Measurements from ENCODE around the gene HS3ST4.
"Not testable (repeated sequence)": the region's sequence is repeated elsewhere in the genome, so short reads cannot be mapped to it uniquely, and the experiment has no call there.

Gene HS3ST4

GRCh38 chr16:26053889-26054288 is 362.1 kb downstream of the HS3ST4 start:
- H3K36me3 ChIP-seq (ENCODE audit: control insufficient read depth in 1 of 2, insufficient read depth in 2 of 2, low read length in 2 of 2): no peaks in the 10 kb centered on the region
- H3K27me3 ChIP-seq (ENCODE audit: low read depth, low read length): no peaks in the 10 kb centered on the region
- no peaks in the 10 kb centered on the region for H3K4me1 ChIP-seq (ENCODE audit: control insufficient read depth in 1 of 2, insufficient read depth in 2 of 2, low read length in 2 of 2)
- H3K4me3 ChIP-seq (ENCODE audit: low read depth in 1 of 2, low read length in 2 of 2): no peak overlapping the region
- no peak overlapping the region for H3K27ac ChIP-seq (ENCODE audit: low read length)
- H3K9me3 ChIP-seq (ENCODE audit: control insufficient read depth in 1 of 2, low read length in 2 of 2): no peaks in the 10 kb centered on the region

GRCh38 chr16:26058326-26058725 is 366.6 kb downstream of the HS3ST4 start:
- Histone ChIP-seq H3K9me3 (ENCODE audit: control insufficient read depth in 1 of 2, low read length in 2 of 2) (no peaks in the 10 kb centered on the region), H3K36me3 (ENCODE audit: control insufficient read depth in 1 of 2, insufficient read depth in 2 of 2, low read length in 2 of 2) (no peaks in the 10 kb centered on the region), H3K4me3 (ENCODE audit: low read depth in 1 of 2, low read length in 2 of 2) (no peak overlapping the region), H3K4me1 (ENCODE audit: control insufficient read depth in 1 of 2, insufficient read depth in 2 of 2, low read length in 2 of 2) (no peaks in the 10 kb centered on the region), H3K27ac (ENCODE audit: low read length) (no peak overlapping the region), H3K27me3 (ENCODE audit: low read depth, low read length) (no peaks in the 10 kb centered on the region)

GRCh38 chr16:26070302-26071100 is 378.7 kb downstream of the HS3ST4 start:
- Histone ChIP-seq H3K36me3 (ENCODE audit: control insufficient read depth in 1 of 2, insufficient read depth in 2 of 2, low read length in 2 of 2) (no peaks in the 10 kb centered on the region), H3K4me3 (ENCODE audit: low read depth in 1 of 2, low read length in 2 of 2) (no peak overlapping the region), H3K27me3 (ENCODE audit: low read depth, low read length) (no peaks in the 10 kb centered on the region), H3K4me1 (ENCODE audit: control insufficient read depth in 1 of 2, insufficient read depth in 2 of 2, low read length in 2 of 2) (peaks cover 0 to 8% of the 10 kb centered on the region in 2 donors), H3K9me3 (ENCODE audit: control insufficient read depth in 1 of 2, low read length in 2 of 2) (no peaks in the 10 kb centered on the region), H3K27ac (ENCODE audit: low read length) (no peak overlapping the region)

- Histone ChIP-seq H3K9me3 (ENCODE audit: control insufficient read depth in 1 of 2, low read length in 2 of 2) (no peaks in the 10 kb centered on the region), H3K27ac (ENCODE audit: low read length) (no peak overlapping the region), H3K4me1 (ENCODE audit: control insufficient read depth in 1 of 2, insufficient read depth in 2 of 2, low read length in 2 of 2) (peaks cover 0 to 8% of the 10 kb centered on the region in 2 donors), H3K27me3 (ENCODE audit: low read depth, low read length) (no peaks in the 10 kb centered on the region), H3K36me3 (ENCODE audit: control insufficient read depth in 1 of 2, insufficient read depth in 2 of 2, low read length in 2 of 2) (no peaks in the 10 kb centered on the region), H3K4me3 (ENCODE audit: low read depth in 1 of 2, low read length in 2 of 2) (no peak overlapping the region)
These were observed 379.5 kb downstream of the HS3ST4 start for GRCh38 chr16:26071101-26071866.

- no peak overlapping the region for H3K27ac ChIP-seq (ENCODE audit: low read length)
- no peaks in the 10 kb centered on the region for H3K36me3 ChIP-seq (ENCODE audit: control insufficient read depth in 1 of 2, insufficient read depth in 2 of 2, low read length in 2 of 2)
These were observed 387.1 kb downstream of the HS3ST4 start for GRCh38 chr16:26078716-26079355.

GRCh38 chr16:26087091-26087490 is 395.3 kb downstream of the HS3ST4 start:
- no peak overlapping the region for H3K27ac ChIP-seq (ENCODE audit: low read length)
- H3K9me3 ChIP-seq (ENCODE audit: control insufficient read depth in 1 of 2, low read length in 2 of 2): no peaks in the 10 kb centered on the region
- no peaks in the 10 kb centered on the region for H3K36me3 ChIP-seq (ENCODE audit: control insufficient read depth in 1 of 2, insufficient read depth in 2 of 2, low read length in 2 of 2)
- no peaks in the 10 kb centered on the region for H3K4me1 ChIP-seq (ENCODE audit: control insufficient read depth in 1 of 2, insufficient read depth in 2 of 2, low read length in 2 of 2)
- H3K4me3 ChIP-seq (ENCODE audit: low read depth in 1 of 2, low read length in 2 of 2): no peak overlapping the region
- H3K27me3 ChIP-seq (ENCODE audit: low read depth, low read length): no peaks in the 10 kb centered on the region

More at GRCh38 chr16:26078716-26079355, 387.1 kb downstream of the HS3ST4 start:
- Histone ChIP-seq H3K27me3 (ENCODE audit: low read depth, low read length) (no peaks in the 10 kb centered on the region), H3K4me1 (ENCODE audit: control insufficient read depth in 1 of 2, insufficient read depth in 2 of 2, low read length in 2 of 2) (no peaks in the 10 kb centered on the region), H3K9me3 (ENCODE audit: control insufficient read depth in 1 of 2, low read length in 2 of 2) (peaks cover 0 to 5% of the 10 kb centered on the region in 2 donors), H3K4me3 (ENCODE audit: low read depth in 1 of 2, low read length in 2 of 2) (no peak overlapping the region)

- Histone ChIP-seq H3K9me3 (ENCODE audit: control insufficient read depth in 1 of 2, low read length in 2 of 2) (no peaks in the 10 kb centered on the region), H3K36me3 (ENCODE audit: control insufficient read depth in 1 of 2, insufficient read depth in 2 of 2, low read length in 2 of 2) (no peaks in the 10 kb centered on the region), H3K4me1 (ENCODE audit: control insufficient read depth in 1 of 2, insufficient read depth in 2 of 2, low read length in 2 of 2) (no peaks in the 10 kb centered on the region), H3K27me3 (ENCODE audit: low read depth, low read length) (no peaks in the 10 kb centered on the region), H3K27ac (ENCODE audit: low read length) (no peak overlapping the region), H3K4me3 (ENCODE audit: low read depth in 1 of 2, low read length in 2 of 2) (no peak overlapping the region)
These were observed 399.8 kb downstream of the HS3ST4 start for GRCh38 chr16:26091511-26091910.

GRCh38 chr16:26098206-26098605 is 406.4 kb downstream of the HS3ST4 start:
- H3K36me3 ChIP-seq (ENCODE audit: control insufficient read depth in 1 of 2, insufficient read depth in 2 of 2, low read length in 2 of 2); H3K27me3 ChIP-seq (ENCODE audit: low read depth, low read length); H3K4me1 ChIP-seq (ENCODE audit: control insufficient read depth in 1 of 2, insufficient read depth in 2 of 2, low read length in 2 of 2); H3K27ac ChIP-seq (ENCODE audit: low read length); H3K9me3 ChIP-seq (ENCODE audit: control insufficient read depth in 1 of 2, low read length in 2 of 2); H3K4me3 ChIP-seq (ENCODE audit: low read depth in 1 of 2, low read length in 2 of 2): not testable (repeated sequence)

GRCh38 chr16:26102369-26102768 is 410.6 kb downstream of the HS3ST4 start:
- no peaks in the 10 kb centered on the region for H3K27me3 ChIP-seq (ENCODE audit: low read depth, low read length)
- no peaks in the 10 kb centered on the region for H3K9me3 ChIP-seq (ENCODE audit: control insufficient read depth in 1 of 2, low read length in 2 of 2)
- H3K36me3 ChIP-seq (ENCODE audit: control insufficient read depth in 1 of 2, insufficient read depth in 2 of 2, low read length in 2 of 2): no peaks in the 10 kb centered on the region
- H3K27ac ChIP-seq (ENCODE audit: low read length): no peak overlapping the region
- H3K4me1 ChIP-seq (ENCODE audit: control insufficient read depth in 1 of 2, insufficient read depth in 2 of 2, low read length in 2 of 2): no peaks in the 10 kb centered on the region
- no peak overlapping the region for H3K4me3 ChIP-seq (ENCODE audit: low read depth in 1 of 2, low read length in 2 of 2)

- Histone ChIP-seq H3K4me1 (ENCODE audit: control insufficient read depth in 1 of 2, insufficient read depth in 2 of 2, low read length in 2 of 2) (no peaks in the 10 kb centered on the region), H3K27ac (ENCODE audit: low read length) (no peak overlapping the region), H3K9me3 (ENCODE audit: control insufficient read depth in 1 of 2, low read length in 2 of 2) (no peaks in the 10 kb centered on the region), H3K4me3 (ENCODE audit: low read depth in 1 of 2, low read length in 2 of 2) (no peak overlapping the region), H3K36me3 (ENCODE audit: control insufficient read depth in 1 of 2, insufficient read depth in 2 of 2, low read length in 2 of 2) (no peaks in the 10 kb centered on the region), H3K27me3 (ENCODE audit: low read depth, low read length) (no peaks in the 10 kb centered on the region)
These were observed 417.2 kb downstream of the HS3ST4 start for GRCh38 chr16:26108836-26109505.

- Histone ChIP-seq H3K27ac (ENCODE audit: low read length) (no peak overlapping the region), H3K4me1 (ENCODE audit: control insufficient read depth in 1 of 2, insufficient read depth in 2 of 2, low read length in 2 of 2) (no peaks in the 10 kb centered on the region), H3K9me3 (ENCODE audit: control insufficient read depth in 1 of 2, low read length in 2 of 2) (no peaks in the 10 kb centered on the region), H3K27me3 (ENCODE audit: low read depth, low read length) (no peaks in the 10 kb centered on the region), H3K4me3 (ENCODE audit: low read depth in 1 of 2, low read length in 2 of 2) (no peak overlapping the region), H3K36me3 (ENCODE audit: control insufficient read depth in 1 of 2, insufficient read depth in 2 of 2, low read length in 2 of 2) (no peaks in the 10 kb centered on the region)
These were observed 420.1 kb downstream of the HS3ST4 start for GRCh38 chr16:26111900-26112299.

All from muscle layer of duodenum (tissue), 2 donors.